OCI-LY3 (cell line): ENCODE measurements around the gene DOCK4.
A peak's percentile ranks its signal among the peaks of the same experiment; 100 is the strongest.

Experiments
- H2AFZ ChIP-seq: fragments of 200-600, 300-600 bp; shearing (Covaris generic); 2 replicates; pipeline ENCODE4 v1.6.0; 2014; ENCODE audit warnings: antibody characterized with exemption, low read depth, low read length
- H3K27ac ChIP-seq: fragments of 200-600, 300-600 bp; sonication (generic); 2 replicates; pipeline ENCODE4 v1.5.1; 2014; ENCODE audit warnings: mild to moderate bottlenecking, low read length, moderate library complexity, mixed read lengths
- H3K27me3 ChIP-seq: fragments of 200-600, 300-600 bp; sonication (generic); 2 replicates; pipeline ENCODE4 v1.6.1; 2014; ENCODE audit warnings: low read depth, low read length, mixed read lengths
- H3K36me3 ChIP-seq: fragments of 200-600, 300-600 bp; sonication (generic); replicated peaks from 2 replicates; pipeline ENCODE3; 2014; ENCODE audit warnings: low read depth, low read length, mixed read lengths
- H3K4me1 ChIP-seq: fragments of 300-600, 200-600 bp; sonication (generic); 2 replicates; pipeline ENCODE4 v1.6.1; 2014; ENCODE audit warnings: low read length, mixed read lengths
- H3K4me2 ChIP-seq: fragments of 200-600, 300-600 bp; sonication (generic); 2 replicates; pipeline ENCODE4 v1.6.1; 2014; ENCODE audit warnings: low read length, mixed read lengths
- H3K4me3 ChIP-seq: fragments of 300-600, 200-600 bp; sonication (generic); 2 replicates; pipeline ENCODE4 v1.5.1; 2014; ENCODE audit warnings: antibody characterized with exemption, mild to moderate bottlenecking, low read length, moderate library complexity
- H3K79me2 ChIP-seq: fragments of 300-600, 200-600 bp; shearing (Covaris generic); 2 replicates; pipeline ENCODE4 v1.6.1; 2014; ENCODE audit warnings: mild to moderate bottlenecking, low read length, mixed read lengths
- H3K9ac ChIP-seq: fragments of 300-600, 200-600 bp; shearing (Covaris generic); 2 replicates; pipeline ENCODE4 v1.6.0; 2014; ENCODE audit warnings: mild to moderate bottlenecking, low read length, moderate library complexity
- H3K9me3 ChIP-seq: fragments of 200-600, 300-600 bp; shearing (Covaris generic); 2 replicates; pipeline ENCODE4 v1.6.1; 2014; ENCODE audit warnings: low read length, mixed read lengths; ENCODE audit not compliant: insufficient read depth
- H4K20me1 ChIP-seq: fragments of 200-600, 300-600 bp; sonication (generic); 2 replicates; pipeline ENCODE4 v1.6.1; 2016; ENCODE audit warnings: low read length, mixed read lengths; ENCODE audit not compliant: insufficient read depth
- CTCF ChIP-seq: fragments of 200-600, 300-600 bp; sonication (generic); IDR thresholded peaks from 2 replicates; pipeline ENCODE4 v1.5.1; 2014; ENCODE audit warnings: antibody characterized with exemption, low read length, low read depth
- EZH2phosphoT487 ChIP-seq: fragments of 200-600 bp; shearing (Covaris generic); IDR thresholded peaks from 2 replicates; pipeline ENCODE4 v1.6.1; 2018; ENCODE audit warnings: antibody characterized with exemption, mixed run types, low read depth

DOCK4 gene

DNA sequence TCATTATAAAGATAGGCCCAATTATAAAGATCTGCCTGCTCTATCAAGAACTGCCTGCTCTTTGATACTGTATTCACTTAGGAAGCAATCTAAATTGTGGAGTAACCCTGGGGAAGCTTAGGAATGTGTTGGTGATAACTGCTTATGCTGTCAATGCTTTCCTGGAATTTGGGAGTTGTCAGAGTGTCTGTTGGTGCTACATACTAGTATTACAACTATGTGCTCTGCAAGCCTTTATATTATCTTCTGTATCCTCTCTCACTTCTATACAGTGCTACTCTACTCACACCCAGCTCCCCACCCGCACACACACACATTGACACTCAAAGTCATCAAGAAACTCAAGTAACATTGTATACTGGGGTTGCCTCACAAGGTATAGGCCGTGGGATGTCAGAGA is 6.4 kb upstream of the DOCK4 start:
- TF ChIP-seq CTCF (no peak), EZH2phosphoT487 (no peak)
- H4K20me1 ChIP-seq = peaks cover 14% of the 10 kb centered on the region
- H3K4me3 ChIP-seq = no peak overlapping the region
- H3K9ac ChIP-seq = no peak overlapping the region
- no peaks in the 10 kb centered on the region for H3K9me3 ChIP-seq
- peaks cover 2% of the 10 kb centered on the region; the same call in 1 of the 2 replicates for H3K4me1 ChIP-seq
- H2AFZ ChIP-seq = no peak overlapping the region
- H3K79me2 ChIP-seq = peaks cover 9% of the 10 kb centered on the region
- H3K27ac ChIP-seq = no peak overlapping the region
- H3K27me3 ChIP-seq = no peaks in the 10 kb centered on the region
- no peaks in the 10 kb centered on the region for H3K36me3 ChIP-seq
- no peak overlapping the region for H3K4me2 ChIP-seq

GRCh38 chr7:112211348-112211907 is 5.2 kb upstream of the DOCK4 start:
- H3K4me3 ChIP-seq = no peak overlapping the region
- H2AFZ ChIP-seq = no peak overlapping the region
- no peaks in the 10 kb centered on the region for H3K27me3 ChIP-seq
- no peaks in the 10 kb centered on the region for H3K36me3 ChIP-seq
- H3K9ac ChIP-seq = no peak overlapping the region
- H3K4me1 ChIP-seq = peaks cover 5% of the 10 kb centered on the region; the same call in 1 of the 2 replicates
- H3K9me3 ChIP-seq = no peaks in the 10 kb centered on the region
- no peak overlapping the region for H3K27ac ChIP-seq
- peaks cover 19% of the 10 kb centered on the region for H3K79me2 ChIP-seq
- H4K20me1 ChIP-seq = peaks cover 14% of the 10 kb centered on the region
- no peak for TF ChIP-seq EZH2phosphoT487
- no peak overlapping the region for H3K4me2 ChIP-seq

GRCh38 chr7:112207765-112208164 is 1.6 kb upstream of the DOCK4 start:
- peaks cover 19% of the 10 kb centered on the region for H3K79me2 ChIP-seq
- H3K4me2 ChIP-seq = peak overlapping the region; percentile 69
- H3K27ac ChIP-seq = no peak overlapping the region
- H3K4me3 ChIP-seq = peak overlapping the region; percentile 95
- no peak overlapping the region for H3K9ac ChIP-seq
- H3K9me3 ChIP-seq = no peaks in the 10 kb centered on the region
- H3K4me1 ChIP-seq = peaks cover 20% of the 10 kb centered on the region
- no peak overlapping the region for H2AFZ ChIP-seq
- H4K20me1 ChIP-seq = 0 out of 2 replicates have a peak, but pooled peaks cover 5% of the 10 kb centered on the region
- no peaks in the 10 kb centered on the region for H3K36me3 ChIP-seq
- TF ChIP-seq CTCF (no peak), EZH2phosphoT487 (no peak)
- peaks cover 18% of the 10 kb centered on the region for H3K27me3 ChIP-seq

DNA sequence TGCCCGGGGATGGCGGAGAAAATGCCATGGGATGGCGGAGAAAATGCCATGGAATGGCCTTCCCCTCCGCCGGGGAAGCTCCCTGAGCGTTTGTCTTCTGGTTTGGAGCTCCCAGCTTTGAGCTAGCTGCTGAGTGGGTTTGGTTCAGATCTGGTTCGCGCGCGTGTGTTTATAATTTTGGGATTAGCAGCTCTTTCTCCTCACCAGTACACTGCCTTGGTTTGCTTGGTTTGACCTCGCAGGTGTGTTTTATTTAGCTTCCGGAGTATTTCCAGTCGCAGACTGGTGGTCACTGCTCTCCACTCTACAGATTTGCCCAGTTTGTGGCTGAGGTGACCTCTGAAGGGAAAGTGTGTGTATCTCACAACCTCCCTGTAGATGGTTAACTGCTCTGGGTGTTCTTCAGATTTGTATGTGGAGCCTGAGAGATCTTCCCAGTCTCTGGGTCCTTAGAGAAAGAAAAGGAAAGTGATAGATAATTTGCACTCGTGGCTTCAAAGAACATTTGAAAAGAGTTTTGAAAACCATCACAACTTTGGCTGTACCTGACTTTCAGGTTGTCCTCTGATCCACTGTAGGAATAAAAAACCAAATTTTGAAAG is 893 bp upstream of the DOCK4 start:
- no peak overlapping the region for H3K27ac ChIP-seq
- H3K9me3 ChIP-seq = no peaks in the 10 kb centered on the region
- H3K4me3 ChIP-seq = peak overlapping the region; percentile 95
- peak overlapping the region; percentile 69 for H3K4me2 ChIP-seq
- 0 out of 2 replicates have a peak, but pooled peaks cover 5% of the 10 kb centered on the region for H4K20me1 ChIP-seq
- H3K27me3 ChIP-seq = peaks cover 18% of the 10 kb centered on the region
- peaks cover 20% of the 10 kb centered on the region for H3K4me1 ChIP-seq
- no peaks in the 10 kb centered on the region for H3K36me3 ChIP-seq
- peaks cover 19% of the 10 kb centered on the region for H3K79me2 ChIP-seq
- peak overlapping the region; percentile 85 for H2AFZ ChIP-seq
- peak overlapping the region; percentile 72 for H3K9ac ChIP-seq
- TF ChIP-seq CTCF (no peak), EZH2phosphoT487 (no peak)
